ENCODE results near the gene PSMC3. TPM values are rescaled to one million over a fixed set of nuclear protein-coding genes. Genes with fewer than 3 reads are reported as not detected.

The PSMC3 gene
- total and polyA plus RNA-seq, 2 of the 13 experiments (the other 11 are each of a cell fraction or from before 2014, with no cell fraction given): 75.8 to 214 TPM

- TF ChIP-seq ZNF513 (CRISPR knock-in tag; conservative IDR thresholded peaks at IDR 0.05) (no peak), ZNF614 (CRISPR knock-in tag; IDR thresholded peaks at IDR 0.05; ENCODE audit: borderline replicate concordance) (peak; percentile 33; the same call in 1 of the 2 replicates), KDM4B (CRISPR knock-in tag; IDR thresholded peaks at IDR 0.05) (no peak), NFE2L1 (CRISPR knock-in tag; IDR thresholded peaks at IDR 0.05; ENCODE audit: borderline replicate concordance) (no peak), IKZF1 (IDR thresholded peaks at IDR 0.05) (no peak), SSRP1 (CRISPR knock-in tag; IDR thresholded peaks at IDR 0.05) (no peak), ZNF530 (CRISPR knock-in tag; IDR thresholded peaks at IDR 0.05; ENCODE audit: low read depth) (no peak), TGIF2 (CRISPR knock-in tag; IDR thresholded peaks at IDR 0.05) (no peak), ZNF232 (CRISPR knock-in tag; IDR thresholded peaks at IDR 0.05; ENCODE audit: borderline replicate concordance) (no peak), CBX2 (IDR thresholded peaks at IDR 0.05; ENCODE audit: low read depth, low read length) (no peak), CBX2 (CRISPR knock-in tag; IDR thresholded peaks at IDR 0.05; ENCODE audit: low read depth) (no peak), YY1 (IDR thresholded peaks at IDR 0.05; ENCODE audit: insufficient read depth, insufficient replicate concordance, low read depth, low read length) (no peak), ZNF407 (CRISPR knock-in tag; IDR thresholded peaks at IDR 0.05; ENCODE audit: not compliant biosample characterization) (no peak), FOXA3 (CRISPR knock-in tag; IDR thresholded peaks at IDR 0.05) (no peak), SAFB2 (CRISPR knock-in tag; IDR thresholded peaks at IDR 0.05; ENCODE audit: borderline replicate concordance, low read depth) (no peak), ZNF362 (CRISPR knock-in tag; IDR thresholded peaks at IDR 0.05; ENCODE audit: borderline replicate concordance) (no peak), TRIM22 (IDR thresholded peaks at IDR 0.05) (no peak), DNMT1 (CRISPR knock-in tag; IDR thresholded peaks at IDR 0.05) (no peak)
These were observed 11.0 kb upstream of the PSMC3 start (continued) for GRCh38 chr11:47437218-47437745.
